ENCODE results near the gene PPP2R3B.

GRCh38 chrX:404656-405055, 17.9 kb upstream of the PPP2R3B start:
- no peak for TF ChIP-seq POLR2A (IDR thresholded peaks at IDR 0.05)
- no peak for TF ChIP-seq CTCF (IDR thresholded peaks at IDR 0.05)
